Body of pancreas (tissue), 4 donors: ENCODE data around the gene ATRNL1.

Experiments used
- POLR2A ChIP-seq, 3 donors: fragments of 450-650 bp; IDR thresholded peaks; one replicate each; pipeline ENCODE4 v1.6.1; 2016; ENCODE audit warnings: antibody characterized with exemption in 3 of 3, mild to moderate bottlenecking in 2 of 3
- TF ChIP-seq, protein P1 (sequence below), 7 experiments: fragments of 450-650 bp in 4 of 7; fragments of 200-600 bp in 3 of 7; sonication (generic) in 3 of 7; IDR thresholded peaks; one replicate each; pipeline ENCODE4 v1.5.1; 2016 to 2019; ENCODE audit warnings: antibody characterized with exemption in 7 of 7

DNA sequence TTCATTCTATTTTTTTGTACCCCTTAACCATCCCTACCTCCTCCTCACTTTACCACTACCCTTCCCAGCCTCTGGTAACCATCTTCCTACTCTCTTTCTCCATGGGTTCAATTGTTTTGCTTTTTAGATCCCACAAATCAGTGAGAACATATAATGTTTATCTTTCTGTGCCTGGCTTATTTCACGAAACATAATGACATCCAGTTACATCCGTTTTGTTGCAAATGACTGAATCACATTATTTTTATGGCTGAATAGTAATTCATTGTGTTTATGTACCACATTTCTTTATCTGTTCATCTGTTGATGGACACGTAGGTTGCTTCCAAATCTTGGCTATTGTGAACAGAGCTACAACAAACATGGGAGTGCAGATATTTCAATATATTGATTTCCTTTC lies 24.1 kb downstream of the ATRNL1 start:
- TF ChIP-seq, protein P1, sequence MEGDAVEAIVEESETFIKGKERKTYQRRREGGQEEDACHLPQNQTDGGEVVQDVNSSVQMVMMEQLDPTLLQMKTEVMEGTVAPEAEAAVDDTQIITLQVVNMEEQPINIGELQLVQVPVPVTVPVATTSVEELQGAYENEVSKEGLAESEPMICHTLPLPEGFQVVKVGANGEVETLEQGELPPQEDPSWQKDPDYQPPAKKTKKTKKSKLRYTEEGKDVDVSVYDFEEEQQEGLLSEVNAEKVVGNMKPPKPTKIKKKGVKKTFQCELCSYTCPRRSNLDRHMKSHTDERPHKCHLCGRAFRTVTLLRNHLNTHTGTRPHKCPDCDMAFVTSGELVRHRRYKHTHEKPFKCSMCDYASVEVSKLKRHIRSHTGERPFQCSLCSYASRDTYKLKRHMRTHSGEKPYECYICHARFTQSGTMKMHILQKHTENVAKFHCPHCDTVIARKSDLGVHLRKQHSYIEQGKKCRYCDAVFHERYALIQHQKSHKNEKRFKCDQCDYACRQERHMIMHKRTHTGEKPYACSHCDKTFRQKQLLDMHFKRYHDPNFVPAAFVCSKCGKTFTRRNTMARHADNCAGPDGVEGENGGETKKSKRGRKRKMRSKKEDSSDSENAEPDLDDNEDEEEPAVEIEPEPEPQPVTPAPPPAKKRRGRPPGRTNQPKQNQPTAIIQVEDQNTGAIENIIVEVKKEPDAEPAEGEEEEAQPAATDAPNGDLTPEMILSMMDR (IDR thresholded peaks at IDR 0.05): no peak
- no peak for TF ChIP-seq POLR2A (IDR thresholded peaks at IDR 0.05)
